ENCODE data around the gene GRB10. TPM values are rescaled to one million over a fixed set of nuclear protein-coding genes. Genes with fewer than 3 reads are reported as not detected.

Gene GRB10
- total and polyA plus RNA-seq, 4 donors: 42.2 to 50.6 (median 50.0) TPM

DNA sequence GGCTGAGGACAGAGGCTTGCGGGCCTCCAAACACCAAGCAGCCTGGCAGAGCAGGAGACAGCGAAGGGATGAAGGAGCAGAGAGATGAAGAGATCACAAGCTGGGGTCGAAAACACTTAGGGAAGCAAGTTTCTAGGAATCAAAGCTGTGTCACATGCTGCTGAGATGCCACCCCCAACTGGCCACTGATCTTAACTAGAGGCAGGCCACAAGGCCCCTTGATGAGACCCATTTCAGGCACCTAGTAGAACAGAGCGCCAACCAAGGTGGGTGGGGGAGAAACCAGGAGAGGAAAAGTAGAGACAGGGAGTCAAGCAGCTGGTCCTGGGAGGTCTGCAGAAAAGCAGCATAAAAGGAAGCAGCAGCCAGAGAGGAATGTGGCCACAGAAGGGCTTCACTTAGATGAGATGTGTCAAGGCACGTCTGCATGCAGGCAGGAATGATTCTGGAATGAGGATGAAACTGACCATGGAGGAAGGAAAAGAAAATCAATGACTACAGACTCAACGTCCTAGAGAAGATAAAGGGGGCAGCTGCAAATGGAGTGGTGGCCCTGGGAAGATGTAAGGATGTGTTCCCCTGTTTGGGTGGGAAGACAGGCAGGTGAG, 132.5 kb downstream of the GRB10 start:
- Histone ChIP-seq H3K4me3 (ENCODE audit: low read depth, low read length) (no peak overlapping the region), H3K27me3 (ENCODE audit: control insufficient read depth, insufficient read depth, low read length) (no peaks in the 10 kb centered on the region), H3K27ac (ENCODE audit: low read depth, low read length) (no peak overlapping the region), H3K4me1 (ENCODE audit: control insufficient read depth, insufficient read depth, low read length) (peaks cover 8% of the 10 kb centered on the region), H3K9me3 (ENCODE audit: control insufficient read depth, insufficient read depth, low read length) (no peaks in the 10 kb centered on the region), H3K36me3 (ENCODE audit: control insufficient read depth, insufficient read depth, low read length) (no peaks in the 10 kb centered on the region)
- WGBS (ENCODE audit: insufficient coverage): 93% methylated on average over 6 of the region's 6 CpGs
- DNase-seq (ENCODE audit: low read depth in 4 of 6, low spot score in 6 of 6): no peak

DNA sequence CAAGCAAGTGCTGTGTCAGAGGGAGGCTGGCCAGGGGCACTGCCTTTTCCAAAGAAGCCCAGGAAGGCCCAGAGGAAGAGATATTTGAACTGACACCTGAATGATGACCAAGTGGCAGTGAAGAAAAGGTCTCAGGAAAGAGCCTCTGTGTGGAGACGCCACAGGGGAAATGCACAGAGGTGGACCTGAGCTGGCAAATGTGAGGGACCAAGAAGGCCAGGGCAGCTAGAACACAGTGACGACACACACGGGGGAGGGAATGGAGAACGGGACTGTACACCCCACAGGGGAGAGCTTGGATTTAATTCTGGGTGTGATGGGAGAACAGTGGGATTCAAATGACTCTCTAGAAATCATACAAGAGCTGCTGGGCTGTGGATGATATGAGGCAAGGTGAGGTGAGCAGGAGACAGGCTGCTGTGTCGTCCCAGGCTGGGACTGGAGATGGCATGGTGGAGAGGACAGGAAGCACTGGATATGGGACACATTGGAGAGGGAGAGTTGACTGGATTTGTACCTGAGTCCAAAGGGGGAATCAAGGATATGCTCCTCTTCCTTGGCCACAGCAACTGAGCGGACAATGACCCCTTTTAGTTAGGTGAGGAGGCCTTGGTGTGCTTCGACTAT, 133.3 kb downstream of the GRB10 start:
- peaks cover 8% of the 10 kb centered on the region for H3K4me1 ChIP-seq (ENCODE audit: control insufficient read depth, insufficient read depth, low read length)
- no peaks in the 10 kb centered on the region for H3K27me3 ChIP-seq (ENCODE audit: control insufficient read depth, insufficient read depth, low read length)
- H3K36me3 ChIP-seq (ENCODE audit: control insufficient read depth, insufficient read depth, low read length): no peaks in the 10 kb centered on the region
- no peaks in the 10 kb centered on the region for H3K9me3 ChIP-seq (ENCODE audit: control insufficient read depth, insufficient read depth, low read length)
- 97% methylated on average over 7 of the region's 7 CpGs for WGBS (ENCODE audit: insufficient coverage)
- no peak overlapping the region for H3K4me3 ChIP-seq (ENCODE audit: low read depth, low read length)
- DNase-seq (ENCODE audit: low read depth in 4 of 6, low spot score in 6 of 6): no peak
- no peak overlapping the region for H3K27ac ChIP-seq (ENCODE audit: low read depth, low read length)

DNA sequence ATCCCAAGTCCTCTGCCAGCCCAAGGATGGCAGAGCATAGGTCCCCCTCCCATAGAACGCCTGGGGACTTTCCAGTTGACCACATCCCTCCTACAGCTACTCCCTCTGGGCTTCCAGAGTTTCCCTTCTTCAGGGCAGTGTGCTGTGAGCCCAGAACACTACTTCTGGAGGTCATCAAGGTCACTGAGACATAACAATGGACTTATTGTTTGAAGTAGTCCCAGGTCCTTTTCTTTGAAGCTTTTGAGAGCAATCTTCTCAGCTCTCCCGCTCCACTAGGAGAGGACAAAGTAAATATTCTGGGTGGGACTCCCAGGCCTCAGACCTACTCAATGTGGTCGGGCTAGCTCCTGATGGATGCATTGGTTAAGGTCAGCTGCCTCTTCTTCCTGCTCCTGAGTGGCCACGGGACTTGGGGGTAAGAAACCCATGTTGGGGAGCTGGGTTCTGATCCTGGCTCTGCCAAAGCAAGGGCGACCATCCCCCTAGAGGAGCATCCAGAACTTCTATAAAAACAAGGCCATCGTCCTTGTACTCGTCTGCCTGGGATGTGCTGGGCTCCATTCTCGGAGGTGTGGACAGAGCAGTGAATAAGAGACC, 134.0 kb downstream of the GRB10 start:
- no peak for DNase-seq (ENCODE audit: low read depth in 4 of 6, low spot score in 6 of 6)
- H3K36me3 ChIP-seq (ENCODE audit: control insufficient read depth, insufficient read depth, low read length): no peaks in the 10 kb centered on the region
- no peak overlapping the region for H3K4me3 ChIP-seq (ENCODE audit: low read depth, low read length)
- H3K27me3 ChIP-seq (ENCODE audit: control insufficient read depth, insufficient read depth, low read length): no peaks in the 10 kb centered on the region
- peaks cover 8% of the 10 kb centered on the region for H3K4me1 ChIP-seq (ENCODE audit: control insufficient read depth, insufficient read depth, low read length)
- no peak overlapping the region for H3K27ac ChIP-seq (ENCODE audit: low read depth, low read length)
- 75% methylated on average over 4 of the region's 8 CpGs for WGBS (ENCODE audit: insufficient coverage)
- no peaks in the 10 kb centered on the region for H3K9me3 ChIP-seq (ENCODE audit: control insufficient read depth, insufficient read depth, low read length)

DNA sequence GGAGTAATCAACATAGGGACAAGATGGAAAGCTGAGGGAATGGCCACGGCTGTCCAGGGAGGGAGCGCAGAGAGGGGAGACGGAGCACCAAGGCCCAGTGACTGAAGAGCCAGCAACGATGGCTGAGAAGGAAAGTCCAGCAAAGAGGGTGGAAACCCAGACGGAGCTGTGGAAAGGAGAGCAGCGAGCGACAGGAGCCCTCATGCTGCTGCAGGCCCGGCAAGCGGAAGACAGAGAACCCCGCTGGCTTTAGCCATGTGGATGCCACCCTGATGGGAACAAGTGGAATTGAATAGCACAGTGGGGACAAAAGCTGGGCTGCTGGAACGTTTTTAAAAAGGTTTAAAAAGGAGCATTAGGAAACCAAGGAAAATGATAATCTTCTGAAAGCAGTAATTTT, 134.6 kb downstream of the GRB10 start:
- Histone ChIP-seq H3K27ac (ENCODE audit: low read depth, low read length) (no peak overlapping the region), H3K4me1 (ENCODE audit: control insufficient read depth, insufficient read depth, low read length) (peaks cover 3% of the 10 kb centered on the region), H3K4me3 (ENCODE audit: low read depth, low read length) (no peak overlapping the region), H3K27me3 (ENCODE audit: control insufficient read depth, insufficient read depth, low read length) (no peaks in the 10 kb centered on the region), H3K9me3 (ENCODE audit: control insufficient read depth, insufficient read depth, low read length) (no peaks in the 10 kb centered on the region), H3K36me3 (ENCODE audit: control insufficient read depth, insufficient read depth, low read length) (no peaks in the 10 kb centered on the region)
- DNase-seq (ENCODE audit: low read depth in 4 of 6, low spot score in 6 of 6): no peak
- WGBS (ENCODE audit: insufficient coverage): 96% methylated on average over 10 of the region's 11 CpGs

DNA sequence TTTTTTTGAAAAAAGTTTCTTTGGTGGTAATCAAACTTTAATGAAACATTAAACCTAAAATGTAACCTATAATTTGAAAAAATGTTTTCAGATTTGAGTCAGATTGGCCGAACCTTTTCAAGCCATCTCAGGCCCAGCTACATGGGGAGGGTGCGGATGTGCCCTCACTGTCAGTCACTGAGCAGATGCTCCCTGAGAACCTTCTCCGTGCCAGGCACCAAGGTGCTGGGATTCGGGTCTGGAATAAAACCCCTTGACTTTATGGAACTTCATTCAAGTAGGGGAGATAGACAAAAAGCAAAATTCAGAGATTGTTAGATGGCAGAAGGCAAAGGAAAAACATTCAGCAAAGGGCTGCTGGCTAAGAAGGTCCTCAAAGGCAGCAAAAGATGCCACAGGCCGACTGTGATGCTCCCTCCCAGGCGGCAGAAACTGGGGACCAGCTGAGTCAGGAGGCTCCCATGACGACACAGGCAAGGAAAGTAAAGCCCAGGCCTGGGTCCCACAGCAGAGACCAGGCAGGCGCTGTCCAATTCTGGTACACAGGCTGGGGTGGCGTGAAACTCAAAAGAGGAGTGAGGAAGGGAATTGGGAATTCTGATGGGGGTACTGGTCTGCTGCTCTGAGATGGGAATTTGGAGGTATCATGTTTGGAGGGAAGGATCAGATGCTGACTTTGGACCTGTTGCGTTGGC, 135.3 kb downstream of the GRB10 start:
- Histone ChIP-seq H3K4me3 (ENCODE audit: low read depth, low read length) (no peak overlapping the region), H3K36me3 (ENCODE audit: control insufficient read depth, insufficient read depth, low read length) (no peaks in the 10 kb centered on the region), H3K27ac (ENCODE audit: low read depth, low read length) (no peak overlapping the region), H3K9me3 (ENCODE audit: control insufficient read depth, insufficient read depth, low read length) (no peaks in the 10 kb centered on the region), H3K27me3 (ENCODE audit: control insufficient read depth, insufficient read depth, low read length) (no peaks in the 10 kb centered on the region), H3K4me1 (ENCODE audit: control insufficient read depth, insufficient read depth, low read length) (no peaks in the 10 kb centered on the region)
- WGBS (ENCODE audit: insufficient coverage): 95% methylated on average over 8 of the region's 10 CpGs
- DNase-seq (ENCODE audit: low read depth in 4 of 6, low spot score in 6 of 6): no peak

DNA sequence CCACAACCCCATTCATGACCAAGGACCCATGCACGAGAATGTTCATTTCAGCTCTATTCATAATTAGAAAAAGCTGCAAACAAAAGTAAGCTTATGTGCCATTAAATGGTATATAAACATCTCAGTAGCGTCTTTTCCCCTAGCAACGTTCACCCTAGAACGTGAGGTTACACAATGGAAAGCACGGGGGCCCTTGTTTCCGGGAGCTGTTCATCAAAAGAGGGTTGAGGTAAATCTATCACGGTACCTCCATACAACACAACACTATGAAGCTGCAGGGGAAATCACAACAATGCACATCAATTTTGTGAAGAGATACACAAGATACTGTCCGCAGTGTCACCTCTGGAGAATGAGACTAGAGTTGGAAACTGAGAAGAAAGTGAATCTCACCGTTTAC, 136.6 kb downstream of the GRB10 start:
- DNase-seq (ENCODE audit: low read depth in 4 of 6, low spot score in 6 of 6): no peak
- no peak overlapping the region for H3K4me3 ChIP-seq (ENCODE audit: low read depth, low read length)
- H3K4me1 ChIP-seq (ENCODE audit: control insufficient read depth, insufficient read depth, low read length): peaks cover 7% of the 10 kb centered on the region
- no peaks in the 10 kb centered on the region for H3K27me3 ChIP-seq (ENCODE audit: control insufficient read depth, insufficient read depth, low read length)
- WGBS (ENCODE audit: insufficient coverage): no CpG with 5 or more reads among the region's 9 CpGs
- H3K9me3 ChIP-seq (ENCODE audit: control insufficient read depth, insufficient read depth, low read length): no peaks in the 10 kb centered on the region
- H3K36me3 ChIP-seq (ENCODE audit: control insufficient read depth, insufficient read depth, low read length): no peaks in the 10 kb centered on the region
- H3K27ac ChIP-seq (ENCODE audit: low read depth, low read length): no peak overlapping the region

DNA sequence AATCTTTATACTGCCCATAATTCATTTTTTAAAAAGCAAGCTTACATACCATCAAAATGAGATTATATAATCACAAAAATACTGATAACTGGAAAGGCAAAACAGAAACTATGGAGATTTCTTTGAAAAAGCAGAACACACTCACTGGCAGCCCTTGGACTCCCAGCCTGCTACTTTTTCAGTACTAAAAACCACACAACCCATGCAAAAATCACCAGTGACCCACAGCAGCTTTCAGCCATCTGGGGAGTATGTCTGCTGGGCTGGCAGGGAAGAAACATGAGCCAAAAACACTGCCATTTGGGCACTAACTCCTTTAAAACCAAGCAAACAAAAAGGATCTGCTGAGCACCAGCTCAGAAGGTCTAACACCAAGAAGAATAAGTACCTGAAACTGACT, 137.5 kb downstream of the GRB10 start:
- peaks cover 7% of the 10 kb centered on the region for H3K4me1 ChIP-seq (ENCODE audit: control insufficient read depth, insufficient read depth, low read length)
- no peaks in the 10 kb centered on the region for H3K36me3 ChIP-seq (ENCODE audit: control insufficient read depth, insufficient read depth, low read length)
- no peak for DNase-seq (ENCODE audit: low read depth in 4 of 6, low spot score in 6 of 6)
- no peaks in the 10 kb centered on the region for H3K9me3 ChIP-seq (ENCODE audit: control insufficient read depth, insufficient read depth, low read length)
- no peak overlapping the region for H3K27ac ChIP-seq (ENCODE audit: low read depth, low read length)
- H3K27me3 ChIP-seq (ENCODE audit: control insufficient read depth, insufficient read depth, low read length): no peaks in the 10 kb centered on the region
- no peak overlapping the region for H3K4me3 ChIP-seq (ENCODE audit: low read depth, low read length)

DNA sequence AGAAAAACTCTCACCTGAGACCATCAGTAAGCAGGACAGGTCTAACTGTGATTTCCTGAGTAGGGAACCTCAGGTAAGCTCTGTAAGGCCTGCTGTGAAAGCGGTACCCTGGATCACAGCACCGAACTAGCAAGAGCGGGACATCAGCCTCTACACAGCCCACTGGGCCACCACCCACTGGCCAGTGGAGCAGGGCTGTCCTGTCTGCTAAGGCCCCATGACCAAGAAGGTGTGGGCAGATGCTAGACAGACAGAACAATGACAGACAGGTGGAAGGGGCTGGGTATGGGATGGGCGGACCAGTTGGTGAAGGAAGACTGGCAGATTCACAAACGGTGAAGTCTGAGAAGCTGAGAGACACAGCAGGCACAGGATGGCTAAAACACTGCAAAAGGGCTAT, 138.1 kb downstream of the GRB10 start:
- no peaks in the 10 kb centered on the region for H3K9me3 ChIP-seq (ENCODE audit: control insufficient read depth, insufficient read depth, low read length)
- H3K4me1 ChIP-seq (ENCODE audit: control insufficient read depth, insufficient read depth, low read length): peaks cover 7% of the 10 kb centered on the region
- WGBS (ENCODE audit: insufficient coverage): 100% methylated on average over 4 of the region's 5 CpGs
- no peaks in the 10 kb centered on the region for H3K36me3 ChIP-seq (ENCODE audit: control insufficient read depth, insufficient read depth, low read length)
- H3K27me3 ChIP-seq (ENCODE audit: control insufficient read depth, insufficient read depth, low read length): no peaks in the 10 kb centered on the region
- DNase-seq (ENCODE audit: low read depth in 4 of 6, low spot score in 6 of 6): no peak
- no peak overlapping the region for H3K4me3 ChIP-seq (ENCODE audit: low read depth, low read length)
- no peak overlapping the region for H3K27ac ChIP-seq (ENCODE audit: low read depth, low read length)

DNA sequence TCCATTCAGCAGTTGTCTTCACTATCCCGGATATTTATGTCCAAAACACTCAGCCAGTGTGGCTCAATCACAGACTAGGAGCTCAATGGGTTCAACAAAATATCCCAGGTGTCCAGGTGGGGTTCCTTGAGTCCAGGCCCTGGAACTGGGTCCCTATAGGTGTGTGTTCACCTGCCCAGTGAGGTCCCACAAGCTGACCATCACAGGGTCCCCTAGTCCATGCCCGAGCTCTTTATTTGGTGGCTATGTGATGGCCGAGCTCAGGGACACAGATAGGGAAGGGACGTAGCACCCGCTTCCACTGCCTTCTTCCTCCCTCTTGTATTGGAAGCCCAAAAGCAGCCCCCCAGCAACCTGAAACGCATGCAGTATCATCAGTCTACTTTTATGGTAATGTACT, 138.6 kb downstream of the GRB10 start:
- Histone ChIP-seq H3K9me3 (ENCODE audit: control insufficient read depth, insufficient read depth, low read length) (no peaks in the 10 kb centered on the region), H3K27ac (ENCODE audit: low read depth, low read length) (no peak overlapping the region), H3K27me3 (ENCODE audit: control insufficient read depth, insufficient read depth, low read length) (no peaks in the 10 kb centered on the region), H3K36me3 (ENCODE audit: control insufficient read depth, insufficient read depth, low read length) (no peaks in the 10 kb centered on the region), H3K4me3 (ENCODE audit: low read depth, low read length) (no peak overlapping the region), H3K4me1 (ENCODE audit: control insufficient read depth, insufficient read depth, low read length) (peaks cover 7% of the 10 kb centered on the region)
- no peak for DNase-seq (ENCODE audit: low read depth in 4 of 6, low spot score in 6 of 6)
- 98% methylated on average over 5 of the region's 6 CpGs for WGBS (ENCODE audit: insufficient coverage)

Measured in spinal cord (tissue), 10 donors.